ENCODE results near the gene HERC5.

DNA sequence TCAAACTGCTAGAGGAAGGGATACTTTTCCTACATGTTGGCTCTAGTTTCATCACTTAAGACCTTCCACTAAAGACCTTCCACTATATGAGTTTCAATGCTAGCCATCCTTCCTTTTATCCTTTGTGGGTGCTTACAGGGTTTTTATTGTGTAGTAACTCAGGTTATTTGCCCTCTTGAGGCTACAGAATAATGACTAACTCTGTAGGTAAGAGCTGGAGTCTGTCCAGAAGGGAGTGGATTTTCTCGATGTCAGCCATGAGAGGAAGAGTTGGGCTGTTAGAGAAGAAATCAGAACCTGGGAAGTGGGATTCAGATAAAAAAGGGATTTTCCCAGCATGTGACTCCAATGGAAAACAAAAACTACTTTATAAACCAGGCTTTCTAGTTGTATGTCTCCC is 27.5 kb upstream of the HERC5 start:
- TF ChIP-seq, protein P1, sequence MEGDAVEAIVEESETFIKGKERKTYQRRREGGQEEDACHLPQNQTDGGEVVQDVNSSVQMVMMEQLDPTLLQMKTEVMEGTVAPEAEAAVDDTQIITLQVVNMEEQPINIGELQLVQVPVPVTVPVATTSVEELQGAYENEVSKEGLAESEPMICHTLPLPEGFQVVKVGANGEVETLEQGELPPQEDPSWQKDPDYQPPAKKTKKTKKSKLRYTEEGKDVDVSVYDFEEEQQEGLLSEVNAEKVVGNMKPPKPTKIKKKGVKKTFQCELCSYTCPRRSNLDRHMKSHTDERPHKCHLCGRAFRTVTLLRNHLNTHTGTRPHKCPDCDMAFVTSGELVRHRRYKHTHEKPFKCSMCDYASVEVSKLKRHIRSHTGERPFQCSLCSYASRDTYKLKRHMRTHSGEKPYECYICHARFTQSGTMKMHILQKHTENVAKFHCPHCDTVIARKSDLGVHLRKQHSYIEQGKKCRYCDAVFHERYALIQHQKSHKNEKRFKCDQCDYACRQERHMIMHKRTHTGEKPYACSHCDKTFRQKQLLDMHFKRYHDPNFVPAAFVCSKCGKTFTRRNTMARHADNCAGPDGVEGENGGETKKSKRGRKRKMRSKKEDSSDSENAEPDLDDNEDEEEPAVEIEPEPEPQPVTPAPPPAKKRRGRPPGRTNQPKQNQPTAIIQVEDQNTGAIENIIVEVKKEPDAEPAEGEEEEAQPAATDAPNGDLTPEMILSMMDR (conservative IDR thresholded peaks at IDR 0.05), result no peak
- no peak for TF ChIP-seq EZH2 (IDR thresholded peaks at IDR 0.05; ENCODE audit: low read depth)
